Measurements from ENCODE around the gene GRAMD1A.

- TF ChIP-seq CTCF (conservative IDR thresholded peaks at IDR 0.05; ENCODE audit: low read length) = peak; percentile 59
- TF ChIP-seq EZH2phosphoT487 (IDR thresholded peaks at IDR 0.05; ENCODE audit: borderline replicate concordance) = no peak
Measured at GRCh38 chr19:35045667-35046300, 45.7 kb downstream of the GRAMD1A start.
